Pancreas (tissue), 10 donors: ENCODE data around the gene RAB4A. TPM values are rescaled to one million over a fixed set of nuclear protein-coding genes. Genes with fewer than 3 reads are reported as not detected.

ENCODE experiments used
- ATAC-seq, 4 donors: fragments of 200-7000 bp; cut with Tn5 transposase; one replicate each; pipeline versions ENCODE4 v1.8.0 to v1.9.1; 2020; ENCODE audit warnings: mild to moderate bottlenecking in 4 of 4, moderate library complexity in 4 of 4
- DNase-seq, 6 donors: peaks; one replicate each; pipeline ENCODE4 v3.0.0-alpha.2; 2020
- FAIRE-seq: peaks from 2 replicates; lab custom pipeline; 2012; peaks lifted over from hg19 to GRCh38; lab: Jason Lieb, UNC
- H3K27ac ChIP-seq, 4 donors: fragments of 200-600 bp; sonication (generic); 1 replicate in 3 of 4; 2 replicates in 1 of 4; pipeline versions ENCODE4 v1.5.0 to v1.8.0; 2020
- H3K27me3 ChIP-seq, 4 donors: fragments of 200-600 bp; one replicate each; pipeline ENCODE4 v1.8.0; 2021
- H3K36me3 ChIP-seq, 3 donors: fragments of 200-600 bp; sonication (generic) in 1 of 3; one replicate each; pipeline versions ENCODE4 v1.5.0 to v1.8.0; 2020 to 2021
- H3K4me1 ChIP-seq, 3 donors: fragments of 200-600 bp; one replicate each; pipeline ENCODE4 v1.8.0; 2021
- H3K4me3 ChIP-seq, 4 donors: fragments of 200-600 bp; sonication (generic) in 2 of 4; one replicate each; pipeline versions ENCODE4 v1.5.0 to v1.8.0; 2020 to 2021
- H3K9me3 ChIP-seq, 4 donors: fragments of 200-600 bp; one replicate each; pipeline ENCODE4 v1.8.0; 2021
- WGBS, 2 donors: extraction: QIAGEN DNeasy Blood & Tissue Kit; methylation state at CpG; one replicate each; pipeline ENCODE4 v1.1.7; 2013; 5-methylcytosine and 5-hydroxymethylcytosine counted together
- intact Hi-C, 3 donors: fragments of 100-400 bp; cut with DNase I; formaldehyde crosslinking; loops; one replicate each; pipeline versions ENCODE4 v1.11.1 to v1.14.2; 2022
- polyA plus RNA-seq, 2 donors: library from polyadenylated mRNA; stranded (reverse); fragments of 200-250 nt; gene quantifications; one replicate each; pipeline ENCODE4 v1.2.3, GENCODE V29; 2013
- total RNA-seq, 6 donors: library from RNA; stranded (reverse); fragmentation: NEBNext Ultra II Directional in 4 of 6; extraction: Animal tissue kit (Norgen Biotek cat#: 25700) in 4 of 6; gene quantifications; one replicate each; pipeline versions ENCODE4 v1.2.1 to v1.2.4, GENCODE V29; 2021 to 2023
- TF ChIP-seq, protein P1 (sequence below), 4 donors: fragments of 200-600 bp; sonication (generic) in 3 of 4; IDR thresholded peaks; one replicate each; pipeline versions ENCODE4 v1.5.0 to v1.8.0; 2021; ENCODE audit warnings: antibody characterized with exemption in 4 of 4
- donor health status: healthy with polysubstance abuse.
- donor health status: DM: no; HTN: no; CAD: no; lungs with moderate emphysema.
- donor health status: DM: no; HTN: no; CAD: no.
- donor health status: control.
- donor health status: control.
- donor health status: Bipolar disorder and iron deficiency.
- donor health status: DM: yes; HTN: yes; CAD: no.
- donor health status: DM: no; HTN: no; CAD: no.
- donor health status: DM: no; HTN: no; CAD: no.
- donor health status: DM: yes; HTN: yes; CAD: no.

RAB4A gene
- total and polyA plus RNA-seq, 8 donors = 14.5 to 67.4 (median 53.7) TPM

DNA sequence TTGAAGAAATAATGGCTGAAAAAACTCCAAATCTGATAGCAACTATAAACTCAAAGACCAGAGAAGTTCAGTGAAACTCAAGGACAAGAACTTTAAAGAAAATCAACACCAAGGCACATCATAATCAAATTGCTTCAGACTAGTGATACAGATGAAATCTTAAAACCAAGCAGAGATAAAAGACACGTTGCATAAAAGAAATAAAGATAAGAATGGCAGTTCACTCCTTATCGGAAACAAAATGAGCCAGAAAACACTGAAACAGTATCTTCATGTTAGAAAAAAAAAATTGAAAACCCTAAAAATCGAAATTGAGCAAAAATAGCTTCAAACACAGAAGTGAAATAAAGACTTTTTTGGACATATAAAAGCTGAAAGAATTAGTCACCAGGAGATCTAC is 4.6 kb upstream of the RAB4A start:
- intact Hi-C loops = loop anchor here in 1 of 3 donors (10.0 kb wide), 1 partner anchor 209 kb away; no protein-coding TSS in a partner anchor
- no peak for DNase-seq
- peaks cover 7 to 15% (median 11%) of the 10 kb centered on the region in 3 donors for H3K4me1 ChIP-seq
- TF ChIP-seq, protein P1, sequence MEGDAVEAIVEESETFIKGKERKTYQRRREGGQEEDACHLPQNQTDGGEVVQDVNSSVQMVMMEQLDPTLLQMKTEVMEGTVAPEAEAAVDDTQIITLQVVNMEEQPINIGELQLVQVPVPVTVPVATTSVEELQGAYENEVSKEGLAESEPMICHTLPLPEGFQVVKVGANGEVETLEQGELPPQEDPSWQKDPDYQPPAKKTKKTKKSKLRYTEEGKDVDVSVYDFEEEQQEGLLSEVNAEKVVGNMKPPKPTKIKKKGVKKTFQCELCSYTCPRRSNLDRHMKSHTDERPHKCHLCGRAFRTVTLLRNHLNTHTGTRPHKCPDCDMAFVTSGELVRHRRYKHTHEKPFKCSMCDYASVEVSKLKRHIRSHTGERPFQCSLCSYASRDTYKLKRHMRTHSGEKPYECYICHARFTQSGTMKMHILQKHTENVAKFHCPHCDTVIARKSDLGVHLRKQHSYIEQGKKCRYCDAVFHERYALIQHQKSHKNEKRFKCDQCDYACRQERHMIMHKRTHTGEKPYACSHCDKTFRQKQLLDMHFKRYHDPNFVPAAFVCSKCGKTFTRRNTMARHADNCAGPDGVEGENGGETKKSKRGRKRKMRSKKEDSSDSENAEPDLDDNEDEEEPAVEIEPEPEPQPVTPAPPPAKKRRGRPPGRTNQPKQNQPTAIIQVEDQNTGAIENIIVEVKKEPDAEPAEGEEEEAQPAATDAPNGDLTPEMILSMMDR (IDR thresholded peaks at IDR 0.05) = no peak
- no peaks in the 10 kb centered on the region for H3K9me3 ChIP-seq
- H3K4me3 ChIP-seq = no peak overlapping the region
- WGBS, 2 donors = 57 to 58% methylated on average over 3 of the region's 3 CpGs
- no peak for FAIRE-seq
- H3K36me3 ChIP-seq = no peaks in the 10 kb centered on the region
- H3K27ac ChIP-seq = no peak overlapping the region
- no peak for ATAC-seq
- no peaks in the 10 kb centered on the region for H3K27me3 ChIP-seq

DNA sequence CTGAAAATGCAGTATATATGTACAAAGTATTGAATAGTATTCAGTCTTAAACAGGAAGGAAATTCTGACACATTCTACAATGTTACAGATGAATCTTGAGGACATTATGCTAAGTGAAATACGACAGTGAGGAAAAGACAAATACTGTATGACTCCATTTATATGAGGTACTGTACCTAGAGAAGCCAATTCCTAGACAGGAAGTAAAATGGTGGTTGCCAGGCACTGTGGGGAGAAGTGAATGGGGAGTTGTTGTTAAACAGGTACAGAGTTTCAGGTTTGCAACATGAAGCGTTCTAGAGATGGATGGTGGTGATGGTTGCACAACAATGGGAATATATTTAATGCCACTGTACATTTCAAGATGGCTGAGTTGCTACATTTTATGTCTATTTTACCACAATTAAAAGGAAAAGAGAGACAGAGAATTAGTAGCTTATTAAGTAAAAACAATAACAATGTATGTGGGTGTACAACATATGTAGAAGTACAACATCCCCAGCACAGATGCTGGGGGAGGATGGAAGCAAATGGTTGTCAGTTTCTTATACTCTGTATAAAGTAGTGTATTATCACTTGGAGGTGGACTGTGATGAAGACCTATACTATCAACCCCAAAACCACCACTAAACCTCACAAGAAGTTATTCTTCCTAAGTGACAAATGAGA is 3.9 kb upstream of the RAB4A start:
- TF ChIP-seq, protein P1 (IDR thresholded peaks at IDR 0.05) = no peak
- H3K4me3 ChIP-seq = no peak overlapping the region
- ATAC-seq (no peak), DNase-seq (no peak), FAIRE-seq (no peak)
- peaks cover 8 to 15% (median 11%) of the 10 kb centered on the region in 3 donors for H3K4me1 ChIP-seq
- no peak overlapping the region for H3K27ac ChIP-seq
- H3K9me3 ChIP-seq = no peaks in the 10 kb centered on the region
- no peaks in the 10 kb centered on the region for H3K27me3 ChIP-seq
- 90 to 92% methylated on average over 2 of the region's 2 CpGs for WGBS, 2 donors
- no peaks in the 10 kb centered on the region for H3K36me3 ChIP-seq
- intact Hi-C loops = loop anchor here in 1 of 3 donors (10.0 kb wide), 1 partner anchor 208 kb away; no protein-coding TSS in a partner anchor

DNA sequence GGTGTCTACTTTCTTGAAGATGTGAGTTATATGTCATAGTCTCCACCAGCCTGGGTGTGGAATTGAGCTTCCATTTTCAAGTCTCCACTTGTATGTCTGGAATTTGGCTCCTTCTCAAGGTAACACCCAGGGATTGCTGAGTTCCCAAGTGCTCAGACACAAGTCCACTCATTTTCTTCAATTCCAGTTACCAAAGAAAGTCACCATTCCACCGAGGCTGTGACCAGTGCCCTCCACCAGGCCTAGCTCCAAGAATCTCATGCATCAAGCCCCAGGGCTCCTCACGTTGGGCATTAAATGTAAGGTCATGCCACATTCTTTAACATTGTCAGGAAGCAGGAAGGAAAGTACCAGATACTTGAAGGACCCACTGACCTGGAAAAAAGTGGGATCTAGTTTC is 2.4 kb upstream of the RAB4A start:
- no peak overlapping the region for H3K27ac ChIP-seq
- WGBS, 2 donors = 79 to 87% methylated on average over 2 of the region's 2 CpGs
- H3K27me3 ChIP-seq = no peaks in the 10 kb centered on the region
- no peak for ATAC-seq
- FAIRE-seq = no peak
- TF ChIP-seq, protein P1 (IDR thresholded peaks at IDR 0.05) = no peak
- intact Hi-C loops = loop anchor here in 1 of 3 donors (10.0 kb wide), 1 partner anchor 206 kb away; no protein-coding TSS in a partner anchor
- peaks cover 11 to 28% (median 24%) of the 10 kb centered on the region in 3 donors for H3K4me1 ChIP-seq
- no peaks in the 10 kb centered on the region for H3K36me3 ChIP-seq
- no peak for DNase-seq
- no peak overlapping the region for H3K4me3 ChIP-seq
- H3K9me3 ChIP-seq = no peaks in the 10 kb centered on the region

DNA sequence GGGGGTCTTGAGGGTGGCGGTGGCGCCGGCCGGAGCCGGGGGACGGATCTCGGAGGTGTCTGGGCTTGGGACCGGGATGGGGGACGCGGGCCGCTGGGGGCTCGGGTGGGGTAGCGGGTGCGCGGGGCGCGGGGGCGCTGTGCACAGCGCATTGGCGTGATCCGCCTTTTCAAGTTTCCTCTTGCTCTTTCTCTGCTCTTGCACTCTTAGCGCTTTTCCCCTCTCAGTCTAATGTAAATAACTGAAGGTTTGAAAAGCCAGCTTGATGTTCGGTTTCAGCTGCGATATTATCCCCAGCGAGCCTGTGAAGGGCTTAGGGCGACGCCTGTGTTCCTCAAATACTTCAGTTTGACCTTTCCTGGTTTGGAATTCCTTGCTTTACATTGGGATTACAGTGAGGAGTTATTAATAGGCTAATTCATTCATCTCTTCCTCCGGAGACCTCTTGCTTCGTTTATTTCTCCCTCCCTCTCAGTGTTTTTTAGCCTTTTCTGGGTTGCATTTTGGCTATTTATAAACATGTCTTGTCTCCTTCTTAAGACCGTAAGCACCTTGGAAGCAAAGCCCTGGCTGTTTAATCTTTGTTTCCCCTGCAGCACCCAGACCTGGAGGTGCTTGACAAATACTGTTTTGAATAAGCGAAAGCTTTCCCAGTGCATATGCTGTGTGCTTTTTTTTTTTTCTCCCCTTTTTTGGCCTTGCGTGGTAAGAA is 693 bp downstream of the RAB4A start:
- FAIRE-seq = no peak
- H3K4me1 ChIP-seq = peaks cover 19 to 38% (median 33%) of the 10 kb centered on the region in 3 donors
- H3K9me3 ChIP-seq = no peaks in the 10 kb centered on the region
- peak overlapping the region; percentile 72 to 91 (median 88) for H3K27ac ChIP-seq
- TF ChIP-seq, protein P1 (IDR thresholded peaks at IDR 0.05) = no peak
- intact Hi-C loops = no loop called here
- no peak for DNase-seq
- H3K4me3 ChIP-seq = peak overlapping the region; percentile 54 to 88 (median 71)
- peak in 3 of 4 donors; percentile 3 to 31 (median 21) for ATAC-seq
- H3K27me3 ChIP-seq = no peaks in the 10 kb centered on the region
- WGBS, 2 donors = 1% methylated on average over 32 of the region's 32 CpGs
- no peaks in the 10 kb centered on the region for H3K36me3 ChIP-seq
